Activated naive CD8-positive, alpha-beta T cell treated with anti-CD3 and anti-CD28 coated beads, Interleukin-2, amount 50 U/mL, for 24 hours (primary cell): ENCODE results near the gene CCSER2.

Source experiments
- ATAC-seq: fragments of 150-1000 bp; cut with Tn5 transposase; one replicate; pipeline ENCODE4 v1.10.0; 2021
- DNase-seq: peaks from one replicate; pipeline ENCODE4 v3.0.0; 2021
- H3K27ac Mint-ChIP-seq: one replicate; pipeline ENCODE4 v1.8.0; 2021; ENCODE audit warnings: mild to moderate bottlenecking, mixed read lengths
- H3K27me3 Mint-ChIP-seq: one replicate; pipeline ENCODE4 v1.8.0; 2021; ENCODE audit warnings: mixed read lengths
- H3K36me3 Mint-ChIP-seq: one replicate; pipeline ENCODE4 v1.8.0; 2021; ENCODE audit warnings: low read depth, mixed read lengths
- H3K4me1 Mint-ChIP-seq: one replicate; pipeline ENCODE4 v1.8.0; 2021; ENCODE audit warnings: mixed read lengths
- H3K4me3 Mint-ChIP-seq: one replicate; pipeline ENCODE4 v1.8.0; 2021; ENCODE audit warnings: mild to moderate bottlenecking, moderate library complexity, mixed read lengths
- H3K9me3 Mint-ChIP-seq: one replicate; pipeline ENCODE4 v1.8.0; 2021; ENCODE audit warnings: mixed read lengths

CCSER2 gene

GRCh38 chr10:84530724-84531325, 202.4 kb downstream of the CCSER2 start:
- Mint-ChIP-seq H3K27ac (no peak overlapping the region), H3K4me3 (no peak overlapping the region), H3K27me3 (peaks cover 2% of the 10 kb centered on the region), H3K9me3 (no peaks in the 10 kb centered on the region), H3K4me1 (peaks cover 8% of the 10 kb centered on the region), H3K36me3 (no peaks in the 10 kb centered on the region)
- DNase-seq (no peak), ATAC-seq (no peak)

- H3K27ac Mint-ChIP-seq: no peak overlapping the region
- H3K9me3 Mint-ChIP-seq: no peaks in the 10 kb centered on the region
- no peaks in the 10 kb centered on the region for H3K36me3 Mint-ChIP-seq
- ATAC-seq: no peak
- H3K4me1 Mint-ChIP-seq: peaks cover 8% of the 10 kb centered on the region
- H3K27me3 Mint-ChIP-seq: peaks cover 2% of the 10 kb centered on the region
- no peak overlapping the region for H3K4me3 Mint-ChIP-seq
- no peak for DNase-seq
Observed at GRCh38 chr10:84531396-84531795, 203.0 kb downstream of the CCSER2 start.

- Mint-ChIP-seq H3K9me3 (no peaks in the 10 kb centered on the region), H3K4me3 (no peak overlapping the region), H3K4me1 (peaks cover 12% of the 10 kb centered on the region)
Observed at GRCh38 chr10:84534168-84534567, 205.8 kb downstream of the CCSER2 start.

GRCh38 chr10:84537447-84537931, 209.1 kb downstream of the CCSER2 start:
- peak; percentile 30 for DNase-seq
- no peak overlapping the region for H3K4me3 Mint-ChIP-seq

More at GRCh38 chr10:84534168-84534567, 205.8 kb downstream of the CCSER2 start:
- no peaks in the 10 kb centered on the region for H3K36me3 Mint-ChIP-seq
- H3K27ac Mint-ChIP-seq: no peak overlapping the region
- H3K27me3 Mint-ChIP-seq: peaks cover 2% of the 10 kb centered on the region
- DNase-seq: no peak
- no peak for ATAC-seq

GRCh38 chr10:84538036-84538435, 209.6 kb downstream of the CCSER2 start:
- Mint-ChIP-seq H3K27ac (no peak overlapping the region), H3K4me1 (peaks cover 17% of the 10 kb centered on the region)

More at GRCh38 chr10:84537447-84537931, 209.1 kb downstream of the CCSER2 start:
- Mint-ChIP-seq H3K9me3 (no peaks in the 10 kb centered on the region), H3K27ac (no peak overlapping the region), H3K36me3 (no peaks in the 10 kb centered on the region), H3K4me1 (peaks cover 17% of the 10 kb centered on the region), H3K27me3 (peaks cover 22% of the 10 kb centered on the region)
- ATAC-seq: peak; percentile 70

GRCh38 chr10:84539216-84539615, 210.8 kb downstream of the CCSER2 start:
- Mint-ChIP-seq H3K27ac (no peak overlapping the region), H3K36me3 (no peaks in the 10 kb centered on the region), H3K27me3 (peaks cover 23% of the 10 kb centered on the region), H3K4me1 (peaks cover 16% of the 10 kb centered on the region), H3K9me3 (no peaks in the 10 kb centered on the region), H3K4me3 (no peak overlapping the region)
- DNase-seq (no peak), ATAC-seq (no peak)

More at GRCh38 chr10:84538036-84538435, 209.6 kb downstream of the CCSER2 start:
- no peak overlapping the region for H3K4me3 Mint-ChIP-seq
- H3K36me3 Mint-ChIP-seq: no peaks in the 10 kb centered on the region
- H3K27me3 Mint-ChIP-seq: peaks cover 22% of the 10 kb centered on the region
- ATAC-seq (no peak), DNase-seq (no peak)
- no peaks in the 10 kb centered on the region for H3K9me3 Mint-ChIP-seq

- no peak for ATAC-seq
- H3K27ac Mint-ChIP-seq: no peak overlapping the region
- peaks cover 24% of the 10 kb centered on the region for H3K27me3 Mint-ChIP-seq
- H3K4me3 Mint-ChIP-seq: peak overlapping the region; percentile 14
- H3K36me3 Mint-ChIP-seq: no peaks in the 10 kb centered on the region
- DNase-seq: no peak
- H3K9me3 Mint-ChIP-seq: no peaks in the 10 kb centered on the region
- peaks cover 9% of the 10 kb centered on the region for H3K4me1 Mint-ChIP-seq
Observed at GRCh38 chr10:84540022-84540616, 211.7 kb downstream of the CCSER2 start.

- no peak overlapping the region for H3K27ac Mint-ChIP-seq
- H3K4me1 Mint-ChIP-seq: peaks cover 8% of the 10 kb centered on the region
- peak overlapping the region; percentile 67 for H3K4me3 Mint-ChIP-seq
- H3K27me3 Mint-ChIP-seq: peaks cover 24% of the 10 kb centered on the region
- ATAC-seq: peak; percentile 72
- H3K9me3 Mint-ChIP-seq: no peaks in the 10 kb centered on the region
- DNase-seq: peak; percentile 78
- H3K36me3 Mint-ChIP-seq: no peaks in the 10 kb centered on the region
Observed at GRCh38 chr10:84540617-84541288, 212.4 kb downstream of the CCSER2 start.

GRCh38 chr10:84541289-84541637, 212.9 kb downstream of the CCSER2 start:
- no peak for DNase-seq
- no peak overlapping the region for H3K27ac Mint-ChIP-seq
- peak overlapping the region; percentile 67 for H3K4me3 Mint-ChIP-seq
- H3K9me3 Mint-ChIP-seq: no peaks in the 10 kb centered on the region
- peaks cover 24% of the 10 kb centered on the region for H3K27me3 Mint-ChIP-seq
- H3K4me1 Mint-ChIP-seq: peaks cover 8% of the 10 kb centered on the region
- no peaks in the 10 kb centered on the region for H3K36me3 Mint-ChIP-seq
- ATAC-seq: no peak

- ATAC-seq (no peak), DNase-seq (no peak)
- Mint-ChIP-seq H3K27me3 (peaks cover 24% of the 10 kb centered on the region), H3K9me3 (no peaks in the 10 kb centered on the region), H3K4me1 (peaks cover 4% of the 10 kb centered on the region), H3K36me3 (no peaks in the 10 kb centered on the region), H3K4me3 (no peak overlapping the region), H3K27ac (no peak overlapping the region)
Observed at GRCh38 chr10:84542522-84543490, 214.4 kb downstream of the CCSER2 start.

GRCh38 chr10:84543948-84544347, 215.6 kb downstream of the CCSER2 start:
- H3K4me3 Mint-ChIP-seq: no peak overlapping the region
- H3K27ac Mint-ChIP-seq: no peak overlapping the region
- DNase-seq (no peak), ATAC-seq (no peak)
- H3K4me1 Mint-ChIP-seq: peaks cover 4% of the 10 kb centered on the region
- H3K36me3 Mint-ChIP-seq: no peaks in the 10 kb centered on the region
- H3K9me3 Mint-ChIP-seq: no peaks in the 10 kb centered on the region
- peaks cover 29% of the 10 kb centered on the region for H3K27me3 Mint-ChIP-seq

- Mint-ChIP-seq H3K27ac (no peak overlapping the region), H3K36me3 (no peaks in the 10 kb centered on the region), H3K4me3 (no peak overlapping the region), H3K9me3 (no peaks in the 10 kb centered on the region), H3K27me3 (peaks cover 29% of the 10 kb centered on the region), H3K4me1 (peaks cover 4% of the 10 kb centered on the region)
- ATAC-seq: no peak
- DNase-seq: no peak
Observed at GRCh38 chr10:84545651-84546050, 217.3 kb downstream of the CCSER2 start.

- Mint-ChIP-seq H3K36me3 (no peaks in the 10 kb centered on the region), H3K27ac (no peak overlapping the region), H3K4me1 (no peaks in the 10 kb centered on the region), H3K4me3 (no peak overlapping the region), H3K9me3 (no peaks in the 10 kb centered on the region), H3K27me3 (peaks cover 27% of the 10 kb centered on the region)
- no peak for DNase-seq
- no peak for ATAC-seq
Observed at GRCh38 chr10:84546609-84547008, 218.2 kb downstream of the CCSER2 start.

GRCh38 chr10:84547616-84548015, 219.2 kb downstream of the CCSER2 start:
- no peaks in the 10 kb centered on the region for H3K36me3 Mint-ChIP-seq
- DNase-seq (no peak), ATAC-seq (no peak)
- H3K27ac Mint-ChIP-seq: no peak overlapping the region
- no peaks in the 10 kb centered on the region for H3K4me1 Mint-ChIP-seq
- H3K27me3 Mint-ChIP-seq: peaks cover 23% of the 10 kb centered on the region
- H3K4me3 Mint-ChIP-seq: no peak overlapping the region
- no peaks in the 10 kb centered on the region for H3K9me3 Mint-ChIP-seq
